GM18951 (cell line): Measurements from ENCODE around the gene STX16.

Experiments
- POLR2A ChIP-seq: IDR thresholded peaks from 4 replicates; pipeline ENCODE4 v1.6.1; 2011; ENCODE audit warnings: mild to moderate bottlenecking; ENCODE audit not compliant: insufficient read length, insufficient read depth; ENCODE audit errors: extremely low read depth
- in situ Hi-C: fragments of 300-500 bp; cut with MboI; formaldehyde crosslinking; loops from one replicate; pipeline ENCODE4 v1.12.0; 2022; ENCODE audit warnings: low sequenced_read_pairs, mixed read lengths, inconsistent platforms; ENCODE audit not compliant: unreplicated experiment

STX16 gene

DNA sequence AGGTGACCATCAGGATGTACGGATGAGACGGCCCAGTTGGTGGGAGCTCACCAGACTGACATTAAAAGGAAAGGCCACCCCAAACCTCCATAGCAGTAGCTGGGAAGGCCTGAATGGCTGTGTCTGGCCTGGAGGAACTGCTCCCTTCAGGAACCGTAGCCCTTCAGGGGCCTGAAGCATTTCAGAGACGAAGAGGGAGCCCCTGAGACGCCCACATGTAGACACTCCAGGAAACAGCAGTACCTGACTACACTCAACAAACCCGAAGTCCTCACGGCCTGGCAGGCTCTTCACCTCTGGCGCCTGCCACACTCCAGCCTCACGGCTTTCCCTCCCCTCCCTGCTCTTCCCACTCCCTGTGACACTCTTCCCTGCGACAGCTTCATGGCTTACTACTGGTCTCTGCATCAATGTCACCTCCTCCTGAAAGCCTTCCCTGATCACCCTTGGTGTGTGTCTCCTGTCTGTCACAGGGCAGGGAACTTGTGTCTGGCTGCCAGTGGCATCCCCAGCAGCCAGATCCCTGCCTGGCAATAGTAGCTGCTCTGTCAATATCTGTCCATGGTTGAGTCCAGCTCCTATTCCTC lies 14.6 kb upstream of the STX16 start:
- no peak for TF ChIP-seq POLR2A
- in situ Hi-C loops: loop anchor here (25.0 kb wide), 1 partner anchor 399 kb away; the partner anchor contains the start of gene ANKRD60

GRCh38 chr20:58636983-58637421 lies 14.1 kb upstream of the STX16 start:
- in situ Hi-C loops: loop anchor here (25.0 kb wide), 1 partner anchor 400 kb away; the partner anchor contains the start of gene ANKRD60
- TF ChIP-seq POLR2A: no peak

- in situ Hi-C loops: loop anchor here (25.0 kb wide), 1 partner anchor 400 kb away; the partner anchor contains the start of gene ANKRD60
- TF ChIP-seq POLR2A: no peak
Measured at GRCh38 chr20:58637466-58638213, 13.4 kb upstream of the STX16 start.

DNA sequence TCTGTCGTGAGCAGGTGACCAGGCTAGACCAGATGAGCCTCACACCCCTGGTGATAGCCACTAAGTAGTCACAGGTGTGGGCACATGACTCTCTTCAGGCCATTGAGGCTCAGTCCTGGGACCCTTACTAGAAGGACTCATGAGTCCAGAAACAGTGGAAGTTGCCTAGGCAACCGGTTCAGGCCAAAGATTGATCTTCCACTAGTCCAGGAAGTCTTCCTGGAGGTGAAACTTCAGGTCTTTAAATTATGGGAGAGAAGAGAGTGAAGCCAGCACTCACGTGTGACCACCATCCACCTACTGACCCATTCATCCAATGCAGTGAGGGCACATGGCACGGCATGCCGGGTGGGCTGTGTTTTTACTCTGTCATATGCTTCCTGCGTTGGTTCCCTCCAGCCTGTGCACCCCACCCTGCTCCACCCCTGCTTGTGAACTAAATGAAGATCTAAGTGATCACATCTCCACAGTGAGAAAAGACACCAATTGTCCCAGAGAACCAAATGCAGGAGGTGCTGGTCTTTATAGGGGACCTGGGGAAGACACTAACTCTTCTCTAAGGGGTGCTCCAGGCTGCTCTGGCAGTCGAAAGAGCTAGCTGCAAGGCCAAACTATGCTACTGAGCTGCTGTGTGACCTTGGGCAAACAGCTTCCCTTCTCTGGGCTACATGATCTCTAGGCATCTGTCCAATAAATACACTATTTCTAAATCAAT lies 12.5 kb upstream of the STX16 start:
- TF ChIP-seq POLR2A: no peak
- in situ Hi-C loops: loop anchor here (25.0 kb wide), 1 partner anchor 401 kb away; the partner anchor contains the start of gene ANKRD60

GRCh38 chr20:58639182-58640146 lies 11.6 kb upstream of the STX16 start:
- TF ChIP-seq POLR2A: no peak
- in situ Hi-C loops: loop anchor here (25.0 kb wide), 1 partner anchor 402 kb away; the partner anchor contains the start of gene ANKRD60

DNA sequence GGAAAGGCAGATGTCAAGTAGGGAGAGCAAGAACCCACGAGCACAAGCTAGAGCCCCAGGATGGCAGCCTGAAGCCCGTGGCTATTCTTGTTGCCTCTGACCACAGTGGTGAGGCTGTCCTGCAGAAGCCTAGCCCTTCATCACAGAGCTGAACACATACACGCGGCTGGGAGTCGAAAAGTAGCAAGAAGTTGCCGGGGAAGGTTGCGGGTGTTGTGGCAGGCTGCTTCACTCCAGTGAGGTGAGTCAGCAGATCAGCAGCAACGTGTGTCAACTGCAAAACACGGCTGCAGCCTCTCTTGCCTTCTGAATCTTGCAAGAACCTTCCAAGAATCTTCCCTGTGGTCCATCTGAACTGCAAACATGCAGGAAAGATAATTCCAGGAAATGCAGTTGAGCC lies 10.6 kb upstream of the STX16 start:
- in situ Hi-C loops: loop anchor here (25.0 kb wide), 1 partner anchor 403 kb away; the partner anchor contains the start of gene ANKRD60
- no peak for TF ChIP-seq POLR2A

DNA sequence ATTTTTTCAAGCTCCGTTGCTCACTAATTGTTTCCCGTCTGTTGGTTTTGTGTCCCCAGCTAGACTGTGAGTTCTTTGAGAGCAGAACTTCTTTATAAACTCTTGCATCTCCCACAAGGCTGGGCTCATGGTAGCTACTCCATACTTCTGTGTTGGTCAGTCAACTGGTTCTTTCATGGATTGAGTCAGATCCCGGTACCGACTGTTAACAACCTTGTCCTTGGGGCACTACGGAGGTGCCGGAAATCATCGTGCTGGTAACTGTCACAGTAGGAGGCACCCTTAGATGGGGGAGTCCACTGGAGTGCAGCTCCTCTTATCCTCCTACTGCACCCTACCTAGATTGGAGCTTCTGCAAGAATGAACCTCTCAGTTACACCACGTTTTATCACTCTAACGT lies 8.6 kb upstream of the STX16 start:
- in situ Hi-C loops: loop anchor here (25.0 kb wide), 1 partner anchor 405 kb away; the partner anchor contains the start of gene ANKRD60
- no peak for TF ChIP-seq POLR2A

DNA sequence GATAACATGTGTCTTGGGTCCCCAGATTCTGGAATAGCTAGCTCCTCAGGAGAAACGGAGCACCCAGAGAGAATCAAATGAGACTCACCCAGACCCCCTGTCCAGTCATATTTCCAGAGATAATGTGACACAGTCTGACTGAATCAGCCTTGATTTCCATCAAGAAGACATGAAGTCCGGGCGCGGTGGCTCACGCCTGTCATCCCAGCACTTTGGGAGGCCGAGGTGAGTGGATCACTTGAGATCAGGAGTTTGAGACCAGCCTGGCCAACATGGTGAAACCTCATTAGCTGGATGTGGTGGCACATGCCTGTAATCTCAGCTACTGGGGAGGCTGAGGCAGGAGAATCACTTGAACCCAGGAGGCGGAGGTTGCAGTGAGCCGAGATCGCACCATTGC lies 8.2 kb upstream of the STX16 start:
- in situ Hi-C loops: loop anchor here (25.0 kb wide), 1 partner anchor 406 kb away; the partner anchor contains the start of gene ANKRD60

DNA sequence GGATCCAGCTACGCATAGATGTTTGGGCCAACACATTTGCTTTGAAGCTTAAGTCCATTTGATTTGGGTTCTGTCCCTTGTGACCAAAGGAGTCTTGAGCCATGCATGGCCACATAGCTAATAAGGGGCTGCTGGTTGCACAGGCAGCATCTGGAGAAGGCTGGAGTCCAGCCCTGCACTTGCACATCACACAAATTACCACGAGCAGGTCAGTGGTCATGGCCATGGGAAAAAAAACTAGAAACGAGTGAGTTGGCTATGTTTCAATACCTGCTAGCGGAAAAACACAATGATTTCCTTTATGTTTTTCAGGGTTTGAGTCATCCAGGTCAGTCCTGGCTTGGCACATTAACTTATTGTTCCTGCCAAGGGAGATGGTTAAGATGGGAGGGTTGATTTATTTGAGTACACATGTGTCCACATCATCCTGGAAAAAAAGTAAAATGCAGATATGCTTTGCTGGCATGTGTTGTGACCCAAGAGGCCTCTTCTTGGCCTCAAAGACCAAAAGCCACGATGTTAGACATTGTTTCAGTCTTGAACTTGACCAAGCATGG lies 5.6 kb upstream of the STX16 start:
- TF ChIP-seq POLR2A: no peak
- in situ Hi-C loops: loop anchor here (25.0 kb wide), 1 partner anchor 408 kb away; the partner anchor contains the start of gene ANKRD60

DNA sequence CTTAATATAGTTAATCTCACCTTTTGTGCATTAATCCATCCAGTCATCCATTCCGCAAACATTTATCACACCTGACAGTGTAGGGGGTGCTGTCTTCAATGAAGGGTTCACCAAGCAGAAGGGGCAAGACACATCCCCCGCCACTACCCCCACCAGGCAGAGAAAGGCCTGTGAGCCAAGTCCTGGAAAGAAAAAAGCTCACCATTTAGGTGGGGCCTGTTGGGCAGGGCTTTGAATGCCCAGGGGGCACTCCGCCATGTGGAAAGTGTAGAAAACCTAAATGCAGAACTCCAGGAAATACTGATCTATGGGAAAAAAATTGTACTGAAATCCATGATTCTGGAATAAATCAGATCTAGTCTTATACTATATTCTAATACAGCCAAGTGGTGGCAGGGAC lies 4.8 kb upstream of the STX16 start:
- in situ Hi-C loops: loop anchor here (25.0 kb wide), 1 partner anchor 409 kb away; the partner anchor contains the start of gene ANKRD60
- no peak for TF ChIP-seq POLR2A

GRCh38 chr20:58646703-58647102 lies 4.4 kb upstream of the STX16 start:
- in situ Hi-C loops: loop anchor here (25.0 kb wide), 1 partner anchor 409 kb away; the partner anchor contains the start of gene ANKRD60
- TF ChIP-seq POLR2A: no peak
